Lung microvascular endothelial cell (primary cell): Measurements from ENCODE around the gene TBX20. TPM values are rescaled to one million over a fixed set of nuclear protein-coding genes. Genes with fewer than 3 reads are reported as not detected.
"Not testable (repeated sequence)": the region's sequence is repeated elsewhere in the genome, so short reads cannot be mapped to it uniquely, and the experiment has no call there.

Experiments
- DNase-seq, 2 donors: peaks; one replicate each; pipeline versions ENCODE4 v3.0.0 to v3.0.0-alpha.2; 2010; ENCODE audit warnings: low read depth in 2 of 2
- total RNA-seq: library from RNA; depleted of rRNA; stranded (reverse); fragments of >200 nt; gene quantifications from 2 replicates; pipeline ENCODE4 v1.2.1, GENCODE V29; 2014

Gene TBX20
- total RNA-seq, 1 donor from 2014 or later, result not detected

DNA sequence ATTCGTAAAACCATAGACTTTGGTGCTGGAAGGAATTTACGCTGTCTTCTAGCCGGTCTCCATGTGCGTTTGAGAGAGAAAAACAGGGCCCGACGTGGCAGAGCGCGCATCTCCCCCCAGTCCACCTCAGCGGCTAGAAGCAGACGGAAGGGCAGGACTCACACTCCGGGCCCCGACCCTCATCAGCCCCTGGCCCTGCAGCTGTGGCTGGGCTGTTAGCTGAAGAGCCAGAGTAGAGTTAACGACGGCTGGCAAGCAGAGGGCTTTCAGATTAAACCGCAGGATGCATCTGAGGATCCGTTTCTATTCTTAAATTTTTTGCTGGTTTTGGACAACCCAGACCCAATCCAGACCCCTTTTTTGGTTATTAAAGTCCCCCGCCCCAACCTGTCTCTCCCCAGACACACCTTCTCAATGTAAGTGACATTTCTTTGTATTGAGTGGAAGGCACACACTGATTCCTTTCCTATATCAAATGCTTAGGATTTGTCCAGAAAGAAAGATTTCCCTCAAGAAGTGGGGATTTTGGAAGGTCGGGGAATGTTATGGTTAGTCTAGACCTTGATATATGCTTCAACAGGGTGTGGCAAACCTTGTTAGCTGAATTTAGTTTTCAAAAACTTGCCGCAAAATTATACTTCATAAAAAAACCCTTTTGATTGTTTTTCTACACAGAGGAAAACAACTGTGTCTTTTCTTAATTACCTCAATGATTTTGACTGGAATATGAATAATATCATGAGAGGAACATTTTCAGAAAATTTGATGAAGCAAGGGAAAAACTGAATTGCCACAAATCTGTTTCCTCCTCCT, 1.7 kb upstream of the TBX20 start:
- DNase-seq, result no peak

- DNase-seq, result no peak
Measured at GRCh38 chr7:35254496-35255442, 869 bp upstream of the TBX20 start.

GRCh38 chr7:35253460-35253709, 515 bp downstream of the TBX20 start:
- no peak for DNase-seq

DNA sequence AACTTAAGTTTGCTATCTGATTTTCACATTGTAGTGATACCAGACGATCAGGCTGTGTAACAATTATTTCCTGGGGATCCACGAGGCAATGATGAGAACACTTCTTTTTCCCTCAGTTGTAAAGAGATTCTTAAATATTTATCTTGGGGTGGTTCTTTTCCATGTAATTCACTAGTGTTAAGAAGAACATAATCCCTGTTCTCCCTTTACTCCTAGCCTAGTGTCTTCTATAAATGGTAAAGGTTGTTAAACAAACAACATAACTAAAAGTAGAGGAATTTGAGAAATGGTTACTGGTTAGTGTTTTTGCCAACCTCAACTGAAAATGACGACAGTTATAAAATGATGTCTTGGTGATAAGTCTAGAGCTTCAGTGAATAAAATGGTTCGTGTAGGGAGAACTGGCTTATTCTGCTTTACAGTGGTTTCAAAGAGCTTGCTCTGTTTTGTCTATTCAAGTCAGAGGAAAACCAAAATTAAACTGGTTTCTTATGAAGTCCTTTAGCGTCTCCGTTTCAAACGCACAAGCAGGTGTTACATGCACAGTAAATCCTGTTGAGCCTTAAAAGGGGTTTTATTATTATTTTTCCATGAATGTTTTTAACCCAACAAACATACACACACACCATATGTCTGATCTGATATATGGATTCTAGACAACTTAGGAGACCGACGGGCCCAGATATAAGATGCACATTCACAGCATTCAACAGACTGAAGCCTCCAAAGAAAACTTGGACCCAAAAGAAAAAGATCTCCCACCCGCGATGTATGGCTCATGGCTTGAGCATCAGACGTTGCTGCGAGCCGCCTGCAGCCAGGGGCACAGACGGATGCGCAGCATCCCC, 1.1 kb downstream of the TBX20 start:
- no peak for DNase-seq

DNA sequence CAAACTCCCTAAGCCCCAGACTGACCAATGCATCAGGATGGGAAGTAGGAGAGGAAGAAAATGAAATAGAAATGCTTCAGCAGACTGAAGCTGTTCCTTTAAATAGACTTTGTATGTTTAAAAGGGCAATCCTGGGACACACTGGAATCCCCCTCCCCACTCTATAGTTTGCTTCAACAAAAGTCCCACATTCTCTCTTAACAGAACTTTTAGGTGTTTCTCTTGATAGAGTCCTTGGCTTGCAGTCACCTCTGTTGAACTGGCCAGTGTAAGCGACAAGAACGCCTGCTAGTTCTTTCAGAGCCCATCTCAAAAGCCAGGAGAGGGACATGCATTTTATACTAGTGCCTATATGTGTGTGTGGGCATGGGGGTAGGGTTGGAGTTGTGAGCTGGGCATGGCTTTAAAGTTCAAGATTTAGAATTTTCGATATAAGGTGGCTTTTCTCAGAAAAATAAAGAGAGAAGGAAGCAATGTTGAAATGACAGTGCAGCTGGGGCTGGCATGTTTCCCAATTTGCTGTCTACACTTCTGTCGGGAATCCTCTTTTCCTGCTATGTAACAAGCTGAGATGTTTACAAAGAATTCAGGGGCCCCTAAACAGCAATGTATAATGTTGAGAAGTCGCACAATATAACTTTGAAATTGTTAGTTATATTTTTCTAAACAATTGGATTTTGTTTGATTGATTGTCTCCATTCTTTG, 2.1 kb downstream of the TBX20 start:
- DNase-seq, result no peak

DNA sequence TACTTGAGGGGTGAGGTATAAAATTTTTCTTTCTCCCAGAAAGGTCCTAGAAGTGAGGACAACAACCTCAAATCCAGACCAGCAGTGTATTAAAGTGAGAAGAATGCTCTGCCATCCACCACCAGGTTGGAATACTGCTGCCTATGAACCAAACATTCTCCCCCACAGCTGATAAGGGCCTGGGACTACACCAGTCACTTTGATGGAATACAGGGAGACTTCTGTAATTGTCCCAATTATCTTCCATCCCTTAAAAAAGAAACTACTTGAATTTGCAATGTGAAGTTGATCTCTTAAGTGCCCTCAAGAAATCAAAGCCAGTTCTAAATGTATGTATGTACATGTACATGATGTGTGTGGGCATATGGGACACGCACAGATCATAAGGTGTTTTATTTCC, 3.0 kb downstream of the TBX20 start:
- no peak for DNase-seq

GRCh38 chr7:35250452-35250851, 3.4 kb downstream of the TBX20 start:
- DNase-seq, result no peak

- DNase-seq, result no peak
Measured at GRCh38 chr7:35249537-35249907, 4.4 kb downstream of the TBX20 start.

GRCh38 chr7:35248576-35249536, 5.0 kb downstream of the TBX20 start:
- no peak for DNase-seq

DNA sequence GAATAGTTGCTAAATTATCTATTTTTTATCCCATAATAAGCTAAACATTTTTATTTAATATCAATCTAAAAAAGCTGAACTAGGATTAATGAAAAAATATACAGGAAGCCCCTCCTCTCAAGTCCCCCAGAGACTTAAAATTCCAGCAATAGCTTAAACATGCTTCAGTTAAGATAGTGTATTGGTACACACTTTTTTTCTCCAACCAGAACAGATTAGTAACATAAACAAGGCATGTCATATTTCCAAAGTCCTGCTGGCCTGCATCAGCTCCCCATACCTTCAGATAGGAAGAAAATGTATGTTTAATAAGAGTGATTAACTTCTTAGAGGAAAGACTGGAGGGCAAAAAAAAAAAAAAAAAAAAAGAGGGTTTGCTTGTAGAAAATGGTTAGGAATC, 7.1 kb downstream of the TBX20 start:
- DNase-seq, result no peak

DNA sequence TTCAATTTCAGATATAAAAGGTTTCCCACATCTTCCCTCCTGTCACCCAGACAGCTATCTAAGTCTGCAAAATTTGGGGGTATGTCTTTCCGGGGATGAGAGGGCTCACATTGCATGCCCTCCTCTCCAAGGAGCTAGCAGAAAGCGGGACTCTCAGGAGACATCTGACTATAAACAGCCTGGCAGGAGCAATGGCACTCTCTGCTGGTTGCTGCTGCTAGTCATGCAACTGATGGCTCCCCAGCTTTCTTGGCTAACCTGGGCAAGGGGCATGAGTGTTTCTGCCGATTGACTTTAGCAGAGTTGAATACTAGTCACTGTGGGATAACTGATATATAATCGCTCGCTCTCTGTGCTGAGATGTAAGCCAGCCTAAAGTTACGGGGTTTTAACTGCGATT, 12.0 kb downstream of the TBX20 start:
- no peak for DNase-seq

GRCh38 chr7:35241436-35241835, 12.5 kb downstream of the TBX20 start:
- DNase-seq, result no peak

- not testable (repeated sequence) for DNase-seq
Measured at GRCh38 chr7:35241008-35241407, 12.9 kb downstream of the TBX20 start.

GRCh38 chr7:35238456-35238855, 15.4 kb downstream of the TBX20 start:
- DNase-seq, result not testable (repeated sequence)

DNA sequence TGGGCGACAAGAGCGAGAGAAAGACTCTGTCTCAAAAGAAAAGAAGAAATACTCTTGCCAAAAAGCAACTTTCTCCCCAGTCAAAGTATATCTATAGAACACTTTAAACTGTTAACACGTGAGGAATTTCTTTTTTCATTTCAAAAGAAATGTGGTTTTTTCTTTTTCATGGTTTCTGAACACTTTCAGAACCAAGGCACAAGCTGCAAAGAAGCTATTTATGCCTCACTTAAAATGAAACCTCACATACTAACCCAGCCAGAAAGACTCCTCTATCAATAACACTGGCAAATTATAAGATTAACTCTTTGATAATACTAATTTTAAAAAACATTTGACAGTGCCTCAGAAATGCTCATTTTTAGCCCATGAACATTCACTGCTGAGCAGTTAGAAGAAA, 20.9 kb downstream of the TBX20 start:
- DNase-seq, result no peak

DNA sequence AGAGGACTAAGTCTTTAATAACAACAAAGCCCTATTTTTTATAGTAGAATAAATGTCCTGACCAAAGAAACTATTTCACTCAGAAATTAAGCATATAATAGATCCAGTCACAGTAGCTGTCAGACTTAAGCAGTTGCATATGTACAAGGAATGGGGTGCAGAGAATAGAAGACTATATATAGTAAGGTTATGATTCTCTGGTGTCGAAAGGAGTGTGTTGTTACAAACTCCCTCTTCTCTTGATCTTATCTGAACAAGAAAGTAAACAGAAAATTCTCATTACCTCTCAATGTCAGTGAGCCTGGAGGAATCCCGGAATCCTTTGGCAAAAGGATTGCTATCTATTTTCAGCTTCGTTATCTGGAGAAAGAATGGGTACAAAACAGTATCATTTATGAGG, 22.7 kb downstream of the TBX20 start:
- not testable (repeated sequence) for DNase-seq

DNA sequence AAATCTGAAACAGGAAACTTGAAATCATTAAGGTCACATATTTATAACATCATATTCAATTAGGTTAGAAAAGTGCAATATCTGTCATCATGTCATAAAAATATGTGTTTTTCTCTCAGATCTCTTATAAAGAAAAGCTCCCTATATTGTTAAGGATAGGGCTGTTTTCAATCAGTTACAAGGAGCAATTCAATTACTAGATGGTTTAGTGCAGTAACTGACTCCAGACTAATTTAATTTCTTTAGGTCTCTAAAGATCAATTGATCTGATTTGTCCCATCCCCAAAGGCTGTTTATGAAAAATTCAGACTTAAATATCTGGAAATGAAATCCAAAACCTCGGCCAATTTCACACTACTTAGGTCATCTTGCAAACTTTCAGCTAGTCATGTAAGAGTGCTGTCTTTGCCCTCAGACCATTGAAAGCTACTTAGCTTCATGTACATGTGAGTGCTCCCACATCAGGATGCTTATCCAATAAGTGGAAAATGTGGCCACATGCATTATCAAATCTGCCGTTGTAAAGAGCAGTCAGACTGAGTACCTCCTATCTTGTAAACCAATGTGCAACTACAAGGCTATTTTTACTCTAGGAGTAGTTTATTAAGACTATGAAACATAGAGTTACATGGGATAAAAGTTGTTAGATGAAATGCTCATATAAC, 24.7 kb downstream of the TBX20 start:
- DNase-seq, result not testable (repeated sequence)

DNA sequence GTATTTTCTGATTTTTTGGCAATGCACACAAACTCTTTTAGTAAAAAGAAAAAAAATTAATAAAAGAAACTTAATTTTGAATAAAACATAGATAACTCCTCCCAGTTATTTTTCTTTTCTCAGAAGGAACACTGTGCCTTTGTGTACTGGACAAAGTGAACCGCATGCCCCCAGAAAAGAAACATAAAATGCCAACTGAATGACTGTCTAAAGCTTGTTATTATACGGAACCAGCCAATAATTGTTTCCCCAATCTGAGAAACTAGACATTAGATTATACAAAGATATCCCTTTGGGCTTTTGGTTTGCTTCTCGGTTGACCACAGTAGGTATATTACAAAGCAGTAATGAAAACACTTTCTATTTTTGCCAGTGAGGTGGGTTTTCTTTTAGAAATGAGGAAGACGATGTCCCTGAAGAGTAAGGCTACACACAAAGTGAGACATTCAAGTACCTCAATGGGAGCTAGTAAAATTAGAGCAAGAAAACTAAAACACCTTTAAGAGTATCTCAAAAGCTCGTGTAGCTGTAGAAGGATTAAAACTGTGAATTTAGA, 25.3 kb downstream of the TBX20 start:
- not testable (repeated sequence) for DNase-seq

GRCh38 chr7:35227438-35227837, 26.5 kb downstream of the TBX20 start:
- DNase-seq, result not testable (repeated sequence)
